Upper lobe of left lung (tissue), 4 donors: ENCODE data around the gene MAP4K4.

Experiments
- CTCF ChIP-seq, 6 experiments: fragments of 450-650 bp in 4 of 6; fragments of 200-600 bp in 2 of 6; sonication (generic) in 2 of 6; IDR thresholded peaks; one replicate each; pipeline ENCODE4 v1.5.1; 2016 to 2019; ENCODE audit warnings: antibody characterized with exemption in 6 of 6
- POLR2A ChIP-seq, 4 donors: fragments of 450-650 bp; IDR thresholded peaks; one replicate each; pipeline ENCODE4 v1.5.1; 2016 to 2017; ENCODE audit warnings: antibody characterized with exemption in 4 of 4, mild to moderate bottlenecking in 2 of 4
- POLR2AphosphoS5 ChIP-seq, 2 donors: sonication (generic); formaldehyde crosslinking; IDR thresholded peaks; one replicate each; pipeline ENCODE4 v1.5.1; 2017; ENCODE audit warnings: antibody characterized with exemption in 2 of 2

- TF ChIP-seq POLR2AphosphoS5 (IDR thresholded peaks at IDR 0.05) (no peak), CTCF (IDR thresholded peaks at IDR 0.05) (no peak), POLR2A (IDR thresholded peaks at IDR 0.05) (no peak)
These were observed 162.1 kb downstream of the MAP4K4 start for GRCh38 chr2:101859604-101860003.
